Pancreas (tissue), 10 donors: ENCODE results near the gene UBP1. TPM values are rescaled to one million over a fixed set of nuclear protein-coding genes. Genes with fewer than 3 reads are reported as not detected.
"Not testable (repeated sequence)": the region's sequence is repeated elsewhere in the genome, so short reads cannot be mapped to it uniquely, and the experiment has no call there.

ENCODE experiments used
- ATAC-seq, 4 donors: fragments of 200-7000 bp; cut with Tn5 transposase; one replicate each; pipeline versions ENCODE4 v1.8.0 to v1.9.1; 2020; ENCODE audit warnings: mild to moderate bottlenecking in 4 of 4, moderate library complexity in 4 of 4
- DNase-seq, 6 donors: peaks; one replicate each; pipeline ENCODE4 v3.0.0-alpha.2; 2020
- FAIRE-seq: peaks from 2 replicates; lab custom pipeline; 2012; peaks lifted over from hg19 to GRCh38; lab: Jason Lieb, UNC
- H3K27ac ChIP-seq, 4 donors: fragments of 200-600 bp; sonication (generic); 1 replicate in 3 of 4; 2 replicates in 1 of 4; pipeline versions ENCODE4 v1.5.0 to v1.8.0; 2020
- H3K27me3 ChIP-seq, 4 donors: fragments of 200-600 bp; one replicate each; pipeline ENCODE4 v1.8.0; 2021
- H3K36me3 ChIP-seq, 3 donors: fragments of 200-600 bp; sonication (generic) in 1 of 3; one replicate each; pipeline versions ENCODE4 v1.5.0 to v1.8.0; 2020 to 2021
- H3K4me1 ChIP-seq, 3 donors: fragments of 200-600 bp; one replicate each; pipeline ENCODE4 v1.8.0; 2021
- H3K4me3 ChIP-seq, 4 donors: fragments of 200-600 bp; sonication (generic) in 2 of 4; one replicate each; pipeline versions ENCODE4 v1.5.0 to v1.8.0; 2020 to 2021
- H3K9me3 ChIP-seq, 4 donors: fragments of 200-600 bp; one replicate each; pipeline ENCODE4 v1.8.0; 2021
- WGBS, 2 donors: extraction: QIAGEN DNeasy Blood & Tissue Kit; methylation state at CpG; one replicate each; pipeline ENCODE4 v1.1.7; 2013; 5-methylcytosine and 5-hydroxymethylcytosine counted together
- intact Hi-C, 3 donors: fragments of 100-400 bp; cut with DNase I; formaldehyde crosslinking; loops; one replicate each; pipeline versions ENCODE4 v1.11.1 to v1.14.2; 2022
- polyA plus RNA-seq, 2 donors: library from polyadenylated mRNA; stranded (reverse); fragments of 200-250 nt; gene quantifications; one replicate each; pipeline ENCODE4 v1.2.3, GENCODE V29; 2013
- total RNA-seq, 6 donors: library from RNA; stranded (reverse); fragmentation: NEBNext Ultra II Directional in 4 of 6; extraction: Animal tissue kit (Norgen Biotek cat#: 25700) in 4 of 6; gene quantifications; one replicate each; pipeline versions ENCODE4 v1.2.1 to v1.2.4, GENCODE V29; 2021 to 2023
- TF ChIP-seq, protein P1 (sequence below), 4 donors: fragments of 200-600 bp; sonication (generic) in 3 of 4; IDR thresholded peaks; one replicate each; pipeline versions ENCODE4 v1.5.0 to v1.8.0; 2021; ENCODE audit warnings: antibody characterized with exemption in 4 of 4
- donor health status: healthy with polysubstance abuse.
- donor health status: DM: no; HTN: no; CAD: no; lungs with moderate emphysema.
- donor health status: DM: no; HTN: no; CAD: no.
- donor health status: control.
- donor health status: control.
- donor health status: Bipolar disorder and iron deficiency.
- donor health status: DM: yes; HTN: yes; CAD: no.
- donor health status: DM: no; HTN: no; CAD: no.
- donor health status: DM: no; HTN: no; CAD: no.
- donor health status: DM: yes; HTN: yes; CAD: no.

Gene UBP1
- total and polyA plus RNA-seq, 8 donors, result 16.1 to 42.9 (median 21.7) TPM

DNA sequence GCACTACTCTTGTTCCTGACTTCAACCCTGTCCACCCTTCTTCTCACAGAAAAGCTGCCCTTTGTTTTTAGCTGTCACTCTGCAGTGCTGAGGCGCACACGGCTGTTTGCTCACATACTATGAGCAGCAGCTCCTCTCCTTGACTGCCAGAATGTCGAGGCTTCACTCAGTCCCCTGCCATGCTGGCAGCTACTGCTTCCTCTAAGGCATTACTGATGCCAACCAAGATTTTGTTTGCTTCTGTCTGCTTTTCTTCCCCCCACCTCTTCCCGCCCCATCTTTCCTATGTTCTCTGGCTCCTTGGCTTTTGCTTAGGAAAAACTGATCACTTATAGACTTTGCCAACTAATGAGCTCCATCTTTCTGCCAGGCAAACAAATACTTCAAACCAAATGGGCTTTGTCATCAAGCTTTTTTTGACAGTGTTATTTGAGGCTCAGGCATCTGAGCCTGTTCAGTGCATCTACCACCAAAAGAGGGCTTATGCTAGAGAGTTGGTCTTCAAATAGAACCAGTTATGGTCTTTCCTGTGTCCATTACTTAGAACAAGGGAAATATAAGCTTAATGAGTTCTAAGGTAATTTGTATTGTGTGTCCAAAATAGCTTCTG, 81.9 kb downstream of the UBP1 start:
- H3K27me3 ChIP-seq, result no peaks in the 10 kb centered on the region
- no peak for ATAC-seq
- no peaks in the 10 kb centered on the region for H3K36me3 ChIP-seq
- TF ChIP-seq, protein P1, sequence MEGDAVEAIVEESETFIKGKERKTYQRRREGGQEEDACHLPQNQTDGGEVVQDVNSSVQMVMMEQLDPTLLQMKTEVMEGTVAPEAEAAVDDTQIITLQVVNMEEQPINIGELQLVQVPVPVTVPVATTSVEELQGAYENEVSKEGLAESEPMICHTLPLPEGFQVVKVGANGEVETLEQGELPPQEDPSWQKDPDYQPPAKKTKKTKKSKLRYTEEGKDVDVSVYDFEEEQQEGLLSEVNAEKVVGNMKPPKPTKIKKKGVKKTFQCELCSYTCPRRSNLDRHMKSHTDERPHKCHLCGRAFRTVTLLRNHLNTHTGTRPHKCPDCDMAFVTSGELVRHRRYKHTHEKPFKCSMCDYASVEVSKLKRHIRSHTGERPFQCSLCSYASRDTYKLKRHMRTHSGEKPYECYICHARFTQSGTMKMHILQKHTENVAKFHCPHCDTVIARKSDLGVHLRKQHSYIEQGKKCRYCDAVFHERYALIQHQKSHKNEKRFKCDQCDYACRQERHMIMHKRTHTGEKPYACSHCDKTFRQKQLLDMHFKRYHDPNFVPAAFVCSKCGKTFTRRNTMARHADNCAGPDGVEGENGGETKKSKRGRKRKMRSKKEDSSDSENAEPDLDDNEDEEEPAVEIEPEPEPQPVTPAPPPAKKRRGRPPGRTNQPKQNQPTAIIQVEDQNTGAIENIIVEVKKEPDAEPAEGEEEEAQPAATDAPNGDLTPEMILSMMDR (IDR thresholded peaks at IDR 0.05), result no peak
- intact Hi-C loops, result no loop called here
- no peak overlapping the region for H3K27ac ChIP-seq
- 75% methylated on average over 4 of the region's 4 CpGs for WGBS, 2 donors
- no peak overlapping the region for H3K4me3 ChIP-seq
- no peak for DNase-seq
- peaks cover 0 to 10% (median 0%) of the 10 kb centered on the region in 3 donors for H3K4me1 ChIP-seq
- no peaks in the 10 kb centered on the region for H3K9me3 ChIP-seq
- FAIRE-seq, result no peak

DNA sequence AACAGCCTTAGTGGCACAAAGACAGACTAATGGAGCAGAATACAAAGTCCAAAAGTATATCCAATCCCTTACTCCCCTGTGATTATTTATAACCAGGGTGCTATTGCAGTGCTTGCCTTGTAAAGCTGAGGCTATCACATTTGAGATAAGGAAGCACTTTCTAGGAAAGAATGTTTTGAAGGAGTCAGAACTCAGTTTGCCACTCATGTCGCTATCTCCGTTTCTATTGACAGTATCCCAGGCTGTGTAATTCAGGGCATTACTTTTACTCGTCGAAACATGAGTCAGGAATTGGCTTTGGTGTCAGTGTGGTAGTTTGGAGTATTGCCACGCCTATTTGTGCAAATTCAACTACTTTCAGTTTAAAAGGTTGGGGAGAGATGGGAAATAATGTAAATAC, 84.6 kb downstream of the UBP1 start:
- no peak overlapping the region for H3K27ac ChIP-seq
- ATAC-seq (peak; percentile 91 to 96 (median 94)), FAIRE-seq (no peak)

DNA sequence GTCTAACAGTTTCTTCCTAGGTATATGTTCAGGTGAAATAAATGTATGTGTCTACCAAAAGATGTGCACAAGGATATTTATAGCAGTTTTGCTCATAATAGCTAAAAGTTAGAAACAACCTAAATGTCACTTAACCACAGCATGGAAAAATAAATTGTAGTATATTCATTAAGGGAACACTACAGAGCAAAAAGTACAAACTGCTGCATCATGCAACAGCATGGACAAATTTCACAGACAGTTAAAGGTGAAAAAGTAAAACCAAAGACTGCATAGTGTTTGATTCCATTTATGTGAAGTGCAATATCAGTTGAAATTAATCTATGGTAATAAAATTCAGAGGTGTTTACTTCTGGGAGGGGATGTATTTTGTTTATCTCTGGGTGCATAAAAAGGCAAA, 100.4 kb downstream of the UBP1 start:
- Histone ChIP-seq H3K36me3 (no peaks in the 10 kb centered on the region), H3K4me1 (no peaks in the 10 kb centered on the region), H3K27me3 (no peaks in the 10 kb centered on the region), H3K27ac (no peak overlapping the region), H3K9me3 (no peaks in the 10 kb centered on the region), H3K4me3 (no peak overlapping the region)
- FAIRE-seq (no peak), ATAC-seq (no peak), DNase-seq (no peak)
- intact Hi-C loops, result no loop called here
- TF ChIP-seq, protein P1 (IDR thresholded peaks at IDR 0.05), result no peak

More for the DNA sequence above, 84.6 kb downstream of the UBP1 start:
- 19 to 23% methylated on average over 5 of the region's 5 CpGs for WGBS, 2 donors
- no peaks in the 10 kb centered on the region for H3K9me3 ChIP-seq
- TF ChIP-seq, protein P1 (IDR thresholded peaks at IDR 0.05), result no peak
- H3K4me3 ChIP-seq, result peak overlapping the region in 1 of 4 donors; percentile 16
- H3K27me3 ChIP-seq, result no peaks in the 10 kb centered on the region
- peaks cover 0 to 10% (median 0%) of the 10 kb centered on the region in 3 donors for H3K4me1 ChIP-seq
- no peaks in the 10 kb centered on the region for H3K36me3 ChIP-seq
- DNase-seq, result peak in 3 of 6 donors; percentile 22 to 36 (median 34)
- intact Hi-C loops, result no loop called here

DNA sequence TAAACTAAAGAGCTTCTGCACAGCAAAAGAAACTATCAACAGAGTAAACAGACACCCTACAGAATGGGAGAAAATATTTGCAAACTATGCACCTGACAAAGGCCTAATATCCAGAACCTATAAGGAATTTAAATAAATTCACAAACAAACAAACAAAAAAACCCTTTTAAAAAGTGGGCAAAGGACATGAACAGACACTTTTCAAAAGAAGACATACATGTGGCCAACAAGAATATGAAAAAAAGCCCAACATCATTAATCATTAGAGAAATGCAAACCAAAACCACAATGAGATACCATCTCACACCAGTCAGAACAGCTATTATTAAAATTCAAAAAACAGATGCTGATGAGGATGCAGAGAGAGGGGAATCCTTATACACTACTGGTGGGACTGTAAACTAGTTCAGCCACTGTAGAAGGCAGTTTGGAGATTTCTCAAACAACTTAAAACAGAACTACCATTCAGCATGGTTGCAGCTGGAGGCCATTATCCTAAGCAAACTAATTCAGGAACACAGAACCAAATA, 101.2 kb downstream of the UBP1 start:
- H3K27ac ChIP-seq, H3K36me3 ChIP-seq, FAIRE-seq, H3K4me1 ChIP-seq, ATAC-seq, intact Hi-C loops, H3K27me3 ChIP-seq, H3K4me3 ChIP-seq, H3K9me3 ChIP-seq, DNase-seq: not testable (repeated sequence)

Other genes with a start within 250 kb of the UBP1 start
- under 1 TPM; 0.05 to 0.49 (median 0.20) TPM for gene SUSD5, start 221.6 kb downstream of the UBP1 start, total RNA-seq
- under 1 TPM; 0.11 to 0.54 TPM for gene SUSD5, start 221.6 kb downstream of the UBP1 start, polyA plus RNA-seq
- gene FBXL2, start 163.0 kb downstream of the UBP1 start, total RNA-seq, result 1 to 10 TPM; 1.8 to 7.8 (median 2.9) TPM
- gene FBXL2, start 163.0 kb downstream of the UBP1 start, polyA plus RNA-seq, result 1 to 10 TPM; 2.5 to 5.0 TPM